HG03196 (cell line): ENCODE measurements around the gene MRPL41.
A peak's percentile ranks its signal among the peaks of the same experiment; 100 is the strongest.
"Not testable (repeated sequence)": the region's sequence is repeated elsewhere in the genome, so short reads cannot be mapped to it uniquely, and the experiment has no call there.

Source experiments
- ATAC-seq: cut with Tn5 transposase; IDR thresholded peaks from one replicate; pipeline ENCODE4 v1.9.1; 2021; ENCODE audit not compliant: unreplicated experiment

MRPL41 gene

GRCh38 chr9:137551264-137552021 is at the start of gene MRPL41:
Gene MRPL41 (plus strand): TSS chr9:137551879. CDS start chr9:137552082, 203 bp downstream.
- ATAC-seq, result peak; percentile 75

- no peak for ATAC-seq
These were observed 49.4 kb upstream of the MRPL41 start for GRCh38 chr9:137502008-137502911.

GRCh38 chr9:137504432-137504777 is 47.3 kb upstream of the MRPL41 start:
- no peak for ATAC-seq

GRCh38 chr9:137505421-137506140 is 46.1 kb upstream of the MRPL41 start:
- no peak for ATAC-seq

GRCh38 chr9:137506274-137506673 is 45.4 kb upstream of the MRPL41 start:
- ATAC-seq, result no peak

- ATAC-seq, result no peak
These were observed 44.9 kb upstream of the MRPL41 start for GRCh38 chr9:137506702-137507171.

GRCh38 chr9:137509198-137509597 is 42.5 kb upstream of the MRPL41 start:
- ATAC-seq, result no peak

- not testable (repeated sequence) for ATAC-seq
These were observed 40.6 kb upstream of the MRPL41 start for GRCh38 chr9:137511126-137511525.

- no peak for ATAC-seq
These were observed 39.8 kb upstream of the MRPL41 start for GRCh38 chr9:137511758-137512463.

- ATAC-seq, result not testable (repeated sequence)
These were observed 38.5 kb upstream of the MRPL41 start for GRCh38 chr9:137513136-137513535.

GRCh38 chr9:137513801-137514570 is 37.7 kb upstream of the MRPL41 start:
- not testable (repeated sequence) for ATAC-seq

- no peak for ATAC-seq
These were observed 36.9 kb upstream of the MRPL41 start for GRCh38 chr9:137514691-137515337.

GRCh38 chr9:137515338-137515724 is 36.3 kb upstream of the MRPL41 start:
- no peak for ATAC-seq

GRCh38 chr9:137516144-137516917 is 35.3 kb upstream of the MRPL41 start:
- no peak for ATAC-seq

GRCh38 chr9:137518661-137519459 is 32.8 kb upstream of the MRPL41 start:
- ATAC-seq, result not testable (repeated sequence)

GRCh38 chr9:137519553-137519952 is 32.1 kb upstream of the MRPL41 start:
- ATAC-seq, result no peak

GRCh38 chr9:137520614-137521404 is 30.9 kb upstream of the MRPL41 start:
- no peak for ATAC-seq
